Thyroid gland (tissue), 4 donors: ENCODE measurements around the gene ECSIT.
A peak's percentile ranks its signal among the peaks of the same experiment; 100 is the strongest.

ENCODE experiments used
- POLR2A ChIP-seq, 2 donors: fragments of 450-650 bp; IDR thresholded peaks; one replicate each; pipeline ENCODE4 v1.6.1; 2017; ENCODE audit warnings: antibody characterized with exemption in 2 of 2, mild to moderate bottlenecking in 2 of 2, moderate library complexity in 1 of 2
- TF ChIP-seq, protein P1 (sequence below), 6 experiments: fragments of 200-600 bp in 3 of 6; fragments of 450-650 bp in 3 of 6; sonication (generic) in 3 of 6; IDR thresholded peaks; one replicate each; pipeline ENCODE4 v1.5.1; 2016 to 2019; ENCODE audit warnings: antibody characterized with exemption in 6 of 6, mild to moderate bottlenecking in 2 of 6, inconsistent platforms in 1 of 6, moderate library complexity in 1 of 6

DNA sequence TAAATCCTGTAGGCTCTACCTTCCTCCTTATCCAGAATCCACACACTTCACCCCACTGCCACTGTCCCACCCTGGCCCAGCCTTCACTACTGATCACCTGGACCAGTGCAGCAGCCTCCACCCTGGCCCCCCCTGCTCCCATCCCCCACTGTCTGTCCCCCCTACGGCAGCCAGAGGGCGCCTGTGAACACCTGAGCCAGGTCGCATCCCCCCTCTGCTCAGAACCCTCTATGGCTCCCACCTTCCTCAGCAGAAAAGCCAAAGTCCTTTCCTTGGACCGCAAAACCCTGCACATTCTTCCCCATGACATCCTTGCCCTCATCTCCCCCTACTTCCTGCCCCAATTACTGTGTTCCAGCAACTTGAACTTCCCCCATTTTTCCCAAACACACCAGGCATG, 68.7 kb downstream of the ECSIT start:
- no peak for TF ChIP-seq POLR2A (IDR thresholded peaks at IDR 0.05)
- TF ChIP-seq, protein P1, sequence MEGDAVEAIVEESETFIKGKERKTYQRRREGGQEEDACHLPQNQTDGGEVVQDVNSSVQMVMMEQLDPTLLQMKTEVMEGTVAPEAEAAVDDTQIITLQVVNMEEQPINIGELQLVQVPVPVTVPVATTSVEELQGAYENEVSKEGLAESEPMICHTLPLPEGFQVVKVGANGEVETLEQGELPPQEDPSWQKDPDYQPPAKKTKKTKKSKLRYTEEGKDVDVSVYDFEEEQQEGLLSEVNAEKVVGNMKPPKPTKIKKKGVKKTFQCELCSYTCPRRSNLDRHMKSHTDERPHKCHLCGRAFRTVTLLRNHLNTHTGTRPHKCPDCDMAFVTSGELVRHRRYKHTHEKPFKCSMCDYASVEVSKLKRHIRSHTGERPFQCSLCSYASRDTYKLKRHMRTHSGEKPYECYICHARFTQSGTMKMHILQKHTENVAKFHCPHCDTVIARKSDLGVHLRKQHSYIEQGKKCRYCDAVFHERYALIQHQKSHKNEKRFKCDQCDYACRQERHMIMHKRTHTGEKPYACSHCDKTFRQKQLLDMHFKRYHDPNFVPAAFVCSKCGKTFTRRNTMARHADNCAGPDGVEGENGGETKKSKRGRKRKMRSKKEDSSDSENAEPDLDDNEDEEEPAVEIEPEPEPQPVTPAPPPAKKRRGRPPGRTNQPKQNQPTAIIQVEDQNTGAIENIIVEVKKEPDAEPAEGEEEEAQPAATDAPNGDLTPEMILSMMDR (IDR thresholded peaks at IDR 0.05), result peak in 1 of 6 experiments; percentile 5
